K562 (cell line): Measurements from ENCODE around the gene ABHD14A.

Experiments
- CTCF ChIP-seq, 3 experiments: IDR thresholded peaks in 2 of 3; conservative IDR thresholded peaks in 1 of 3; 2 replicates each; pipeline ENCODE4 v1.5.1; 2011 to 2012; ENCODE audit warnings: low read length in 3 of 3, mild to moderate bottlenecking in 3 of 3, control low read depth in 2 of 3, improper control_type of control experiment in 1 of 3, inconsistent platforms in 1 of 3, low read depth in 1 of 3, mixed read lengths in 1 of 3, moderate library complexity in 1 of 3; ENCODE audit not compliant: insufficient read depth in 2 of 3
- REST ChIP-seq, 2 experiments: fragments of 450-650 bp; formaldehyde crosslinking in 1 of 2; IDR thresholded peaks; 2 replicates each; pipeline versions ENCODE4 v1.4.0 to v1.6.1; 2014 to 2020; ENCODE audit warnings: mild to moderate bottlenecking in 2 of 2, borderline replicate concordance in 1 of 2, low read depth in 1 of 2
- ZFP36 ChIP-seq: fragments of 150-350 bp; IDR thresholded peaks from 2 replicates; pipeline ENCODE4 v1.6.1; 2018; ENCODE audit warnings: low read length, low read depth; ENCODE audit not compliant: partially characterized antibody
- TF ChIP-seq, protein P1 (sequence below): sonication (generic); formaldehyde crosslinking; IDR thresholded peaks from 2 replicates; pipeline ENCODE4 v1.9.0; 2022; ENCODE audit warnings: mild to moderate bottlenecking, missing genetic modification reagents

DNA sequence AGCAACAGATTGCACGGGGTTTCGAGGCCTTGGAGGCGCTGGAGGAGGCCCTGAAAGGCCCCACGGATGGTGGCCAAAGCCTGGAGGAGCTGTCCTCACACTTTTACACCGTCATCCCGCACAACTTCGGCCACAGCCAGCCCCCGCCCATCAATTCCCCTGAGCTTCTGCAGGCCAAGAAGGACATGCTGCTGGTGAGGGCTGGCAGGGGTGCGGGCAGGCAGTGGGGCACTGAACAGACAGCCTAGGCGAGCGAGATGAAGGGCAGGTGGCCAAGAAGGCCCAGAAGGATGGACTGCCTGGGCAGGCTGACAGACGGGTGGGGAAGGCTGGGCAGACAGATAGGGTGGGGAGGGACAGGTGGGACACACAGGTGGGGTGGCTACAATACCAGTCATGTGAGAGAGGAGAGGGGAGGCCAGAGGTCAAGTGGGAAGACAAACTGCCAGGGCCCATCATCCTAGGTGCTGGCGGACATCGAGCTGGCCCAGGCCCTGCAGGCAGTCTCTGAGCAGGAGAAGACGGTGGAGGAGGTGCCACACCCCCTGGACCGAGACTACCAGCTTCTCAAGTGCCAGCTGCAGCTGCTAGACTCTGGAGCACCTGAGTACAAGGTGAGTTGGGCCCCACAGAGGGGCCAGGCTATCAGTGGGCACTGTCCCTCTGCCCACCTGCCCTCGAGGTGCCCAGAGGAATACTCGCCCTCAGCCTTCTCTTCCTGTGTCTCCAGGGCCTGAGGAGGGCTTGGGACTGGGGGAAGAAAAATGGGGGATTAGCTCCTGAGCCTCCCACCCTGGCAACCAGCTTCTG is 29.6 kb upstream of the ABHD14A start:
- TF ChIP-seq REST (IDR thresholded peaks at IDR 0.05; ENCODE audit: borderline replicate concordance) (no peak), REST (CRISPR knock-in tag; IDR thresholded peaks at IDR 0.05; ENCODE audit: low read depth) (no peak), CTCF (IDR thresholded peaks at IDR 0.05 in 2 of 3, conservative IDR thresholded peaks at IDR 0.05 in 1 of 3; ENCODE audit: insufficient read depth in 2 of 3, low read depth in 1 of 3, low read length in 3 of 3) (no peak), ZFP36 (no peak)
- TF ChIP-seq, protein P1, sequence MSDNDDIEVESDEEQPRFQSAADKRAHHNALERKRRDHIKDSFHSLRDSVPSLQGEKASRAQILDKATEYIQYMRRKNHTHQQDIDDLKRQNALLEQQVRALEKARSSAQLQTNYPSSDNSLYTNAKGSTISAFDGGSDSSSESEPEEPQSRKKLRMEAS (CRISPR knock-in tag): no peak
